Lower leg skin (tissue), 3 donors: ENCODE results near the gene ROBO1.

Experiments used
- POLR2A ChIP-seq, 2 donors: fragments of 450-650 bp; IDR thresholded peaks; one replicate each; pipeline ENCODE4 v1.6.1; 2016 to 2017; ENCODE audit warnings: antibody characterized with exemption in 2 of 2, mild to moderate bottlenecking in 1 of 2, moderate library complexity in 1 of 2
- TF ChIP-seq, protein P1 (sequence below), 3 donors: fragments of 450-650 bp; IDR thresholded peaks; one replicate each; pipeline ENCODE4 v1.5.1; 2016; ENCODE audit warnings: antibody characterized with exemption in 3 of 3, mild to moderate bottlenecking in 3 of 3, moderate library complexity in 2 of 3

DNA sequence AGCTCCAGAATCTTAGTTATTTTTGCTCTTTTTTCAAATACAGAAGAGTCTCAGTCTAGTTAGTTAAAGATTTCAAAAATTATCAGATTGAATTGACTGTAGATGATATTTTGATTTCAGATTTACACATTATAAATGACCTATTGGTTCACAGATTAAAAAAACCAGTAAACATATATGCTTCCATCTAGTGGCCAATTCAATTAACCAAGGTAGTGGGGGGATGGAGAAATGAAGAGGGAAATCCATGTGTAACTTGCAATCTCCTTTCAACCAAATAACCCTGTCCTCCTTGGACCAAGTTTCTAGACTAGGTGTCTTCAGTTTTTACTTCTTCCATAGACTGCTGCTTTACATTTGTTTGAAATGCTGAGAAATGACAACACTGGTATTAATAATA, 789.8 kb downstream of the ROBO1 start:
- TF ChIP-seq POLR2A (IDR thresholded peaks at IDR 0.05): no peak
- TF ChIP-seq, protein P1, sequence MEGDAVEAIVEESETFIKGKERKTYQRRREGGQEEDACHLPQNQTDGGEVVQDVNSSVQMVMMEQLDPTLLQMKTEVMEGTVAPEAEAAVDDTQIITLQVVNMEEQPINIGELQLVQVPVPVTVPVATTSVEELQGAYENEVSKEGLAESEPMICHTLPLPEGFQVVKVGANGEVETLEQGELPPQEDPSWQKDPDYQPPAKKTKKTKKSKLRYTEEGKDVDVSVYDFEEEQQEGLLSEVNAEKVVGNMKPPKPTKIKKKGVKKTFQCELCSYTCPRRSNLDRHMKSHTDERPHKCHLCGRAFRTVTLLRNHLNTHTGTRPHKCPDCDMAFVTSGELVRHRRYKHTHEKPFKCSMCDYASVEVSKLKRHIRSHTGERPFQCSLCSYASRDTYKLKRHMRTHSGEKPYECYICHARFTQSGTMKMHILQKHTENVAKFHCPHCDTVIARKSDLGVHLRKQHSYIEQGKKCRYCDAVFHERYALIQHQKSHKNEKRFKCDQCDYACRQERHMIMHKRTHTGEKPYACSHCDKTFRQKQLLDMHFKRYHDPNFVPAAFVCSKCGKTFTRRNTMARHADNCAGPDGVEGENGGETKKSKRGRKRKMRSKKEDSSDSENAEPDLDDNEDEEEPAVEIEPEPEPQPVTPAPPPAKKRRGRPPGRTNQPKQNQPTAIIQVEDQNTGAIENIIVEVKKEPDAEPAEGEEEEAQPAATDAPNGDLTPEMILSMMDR (IDR thresholded peaks at IDR 0.05): no peak
